CD4-positive, alpha-beta T cell treated with Interferon alpha-2 for 1 hour (primary cell): ENCODE results near the gene CCNG1.
"Not testable (repeated sequence)": the region's sequence is repeated elsewhere in the genome, so short reads cannot be mapped to it uniquely, and the experiment has no call there.

Source experiments
- DNase-seq, 2 donors: peaks; one replicate each; pipeline ENCODE4 v3.0.0-alpha.2; 2020 to 2022

CCNG1 gene

GRCh38 chr5:163437309-163438182, at the start of gene CCNG1:
TSS of gene CCNG1 (plus strand) at chr5:163437595. CDS start at chr5:163439257, 1,662 bp downstream.
- DNase-seq = peak; percentile 91 to 93

- DNase-seq = no peak
Observed at GRCh38 chr5:163395792-163396191, 41.6 kb upstream of the CCNG1 start.

- peak in 1 of 2 donors; percentile 9 for DNase-seq
Observed at GRCh38 chr5:163396818-163397340, 40.5 kb upstream of the CCNG1 start.

GRCh38 chr5:163397354-163397753, 40.0 kb upstream of the CCNG1 start:
- DNase-seq = no peak

- DNase-seq = no peak
Observed at GRCh38 chr5:163399923-163400322, 37.5 kb upstream of the CCNG1 start.

- DNase-seq = no peak
Observed at GRCh38 chr5:163401271-163401670, 36.1 kb upstream of the CCNG1 start.

GRCh38 chr5:163402007-163402406, 35.4 kb upstream of the CCNG1 start:
- DNase-seq = no peak

GRCh38 chr5:163404364-163405173, 32.8 kb upstream of the CCNG1 start:
- no peak for DNase-seq

GRCh38 chr5:163407034-163407655, 30.2 kb upstream of the CCNG1 start:
- DNase-seq = no peak

- peak; percentile 48 to 62 for DNase-seq
Observed at GRCh38 chr5:163408311-163408923, 29.0 kb upstream of the CCNG1 start.

GRCh38 chr5:163409384-163409783, 28.0 kb upstream of the CCNG1 start:
- DNase-seq = no peak

GRCh38 chr5:163410505-163410904, 26.9 kb upstream of the CCNG1 start:
- no peak for DNase-seq

GRCh38 chr5:163415673-163416072, 21.7 kb upstream of the CCNG1 start:
- not testable (repeated sequence) for DNase-seq

GRCh38 chr5:163424836-163425235, 12.6 kb upstream of the CCNG1 start:
- DNase-seq = no peak

GRCh38 chr5:163426128-163426527, 11.3 kb upstream of the CCNG1 start:
- DNase-seq = not testable (repeated sequence)

- DNase-seq = no peak
Observed at GRCh38 chr5:163432544-163432943, 4.9 kb upstream of the CCNG1 start.

GRCh38 chr5:163433271-163433670, 4.1 kb upstream of the CCNG1 start:
- no peak for DNase-seq

GRCh38 chr5:163434401-163434866, 3.0 kb upstream of the CCNG1 start:
- no peak for DNase-seq

- no peak for DNase-seq
Observed at GRCh38 chr5:163436515-163436914, 880 bp upstream of the CCNG1 start.

- DNase-seq = no peak
Observed at GRCh38 chr5:163437011-163437308, 435 bp upstream of the CCNG1 start.

GRCh38 chr5:163439092-163439425, 1.7 kb downstream of the CCNG1 start:
- DNase-seq = no peak

- no peak for DNase-seq
Observed at GRCh38 chr5:163440954-163441353, 3.6 kb downstream of the CCNG1 start.

GRCh38 chr5:163444526-163444925, 7.1 kb downstream of the CCNG1 start:
- no peak for DNase-seq
